Activated T-helper 2 cell treated with anti-CD3 and anti-CD28 coated beads, Interferon-gamma antibody, Interleukin-2, Interleukin-4, amounts not matched to agents 10 μg/mL and 5 μg/mL and 100 μg/mL, durations not matched to agents 14 hours and 24 hours and 36 hours (primary cell): ENCODE measurements around the gene ZNF433. TPM values are rescaled to one million over a fixed set of nuclear protein-coding genes. Genes with fewer than 3 reads are reported as not detected.
"Not testable (repeated sequence)": the region's sequence is repeated elsewhere in the genome, so short reads cannot be mapped to it uniquely, and the experiment has no call there.

ENCODE experiments used
- DNase-seq: peaks from one replicate; pipeline ENCODE4 v3.0.0; 2021; ENCODE audit warnings: low spot score
- H3K27ac Mint-ChIP-seq: one replicate; pipeline ENCODE4 v1.8.0; 2021; ENCODE audit warnings: mixed read lengths
- H3K27me3 Mint-ChIP-seq: one replicate; pipeline ENCODE4 v1.8.0; 2021; ENCODE audit warnings: low read depth, mixed read lengths
- H3K36me3 Mint-ChIP-seq: one replicate; pipeline ENCODE4 v1.8.0; 2021; ENCODE audit warnings: low read depth, mixed read lengths
- H3K4me1 Mint-ChIP-seq: one replicate; pipeline ENCODE4 v1.8.0; 2021; ENCODE audit warnings: low read depth, mixed read lengths
- H3K4me3 Mint-ChIP-seq: one replicate; pipeline ENCODE4 v1.8.0; 2021; ENCODE audit warnings: low read depth, mild to moderate bottlenecking, moderate library complexity, mixed read lengths
- H3K9me3 Mint-ChIP-seq: one replicate; pipeline ENCODE4 v1.8.0; 2021; ENCODE audit warnings: mixed read lengths
- intact Hi-C: fragments of 100-400 bp; cut with micrococcal nuclease; formaldehyde crosslinking; loops from one replicate; pipeline ENCODE4 v1.15.1; 2023
- total RNA-seq: library from RNA; stranded (reverse); gene quantifications from 2 replicates; pipeline ENCODE4 v1.2.3, GENCODE V29; 2022

Gene ZNF433
- 0.55 TPM in 2 replicates for total RNA-seq

GRCh38 chr19:12035220-12036172, at the start of gene ZNF433:
Gene ZNF433, minus strand, starts transcription at chr19:12035679. Its CDS starts 140 bp downstream, at chr19:12035539.
- peak; percentile 30 for DNase-seq
- intact Hi-C loops = no loop called here
- H3K9me3 Mint-ChIP-seq = peaks cover 43% of the 10 kb centered on the region
- no peaks in the 10 kb centered on the region for H3K27me3 Mint-ChIP-seq
- H3K27ac Mint-ChIP-seq = peak within 1 kb of the TSS; percentile 42
- no peaks in the 10 kb centered on the region for H3K4me1 Mint-ChIP-seq
- peaks cover 13% of the 10 kb centered on the region for H3K36me3 Mint-ChIP-seq
- H3K4me3 Mint-ChIP-seq = peak within 1 kb of the TSS; percentile 80

DNA sequence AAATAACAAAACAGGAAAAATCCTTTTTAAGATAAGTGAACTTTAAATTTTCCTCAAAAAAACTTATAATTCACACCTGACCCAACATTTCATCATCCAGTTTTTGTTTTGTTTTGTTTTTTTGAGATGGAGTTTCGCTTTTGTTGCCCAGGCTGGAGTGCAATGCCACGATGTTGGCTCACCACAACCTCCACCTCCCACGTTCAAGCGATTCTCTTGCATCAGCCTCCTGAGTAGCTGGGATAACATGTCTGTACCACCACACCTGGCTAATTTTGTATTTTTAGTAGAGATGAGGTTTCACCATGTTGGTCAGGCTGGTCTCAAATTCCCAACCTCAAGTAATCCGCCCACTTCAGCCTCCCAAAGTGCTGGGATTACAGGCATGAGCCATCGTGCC, 47.9 kb upstream of the ZNF433 start:
- intact Hi-C loops, H3K27ac Mint-ChIP-seq: not testable (repeated sequence)
- H3K9me3 Mint-ChIP-seq = peaks cover 33% of the 10 kb centered on the region

DNA sequence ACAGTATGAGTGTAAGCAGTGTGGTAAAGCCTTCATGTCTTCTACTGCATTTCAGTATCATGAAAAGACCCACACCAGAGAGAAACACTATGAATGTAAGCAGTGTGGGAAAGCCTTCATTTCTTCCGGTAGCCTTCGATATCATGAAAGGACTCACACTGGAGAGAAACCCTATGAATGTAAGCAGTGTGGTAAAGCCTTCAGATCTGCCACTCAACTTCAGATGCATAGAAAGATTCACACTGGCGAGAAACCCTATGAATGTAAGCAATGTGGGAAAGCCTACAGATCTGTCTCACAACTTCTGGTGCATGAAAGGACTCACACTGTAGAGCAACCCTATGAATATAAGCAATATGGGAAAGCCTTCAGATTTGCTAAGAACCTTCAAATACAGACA, 41.9 kb upstream of the ZNF433 start:
- intact Hi-C loops = no loop called here
- H3K4me1 Mint-ChIP-seq = no peaks in the 10 kb centered on the region
- DNase-seq = no peak
- H3K27me3 Mint-ChIP-seq = no peaks in the 10 kb centered on the region
- peaks cover 33% of the 10 kb centered on the region for H3K36me3 Mint-ChIP-seq
- peaks cover 58% of the 10 kb centered on the region for H3K9me3 Mint-ChIP-seq
- no peak overlapping the region for H3K4me3 Mint-ChIP-seq
- no peak overlapping the region for H3K27ac Mint-ChIP-seq

More for the DNA sequence above, 47.9 kb upstream of the ZNF433 start:
- H3K4me3 Mint-ChIP-seq, H3K4me1 Mint-ChIP-seq, H3K27me3 Mint-ChIP-seq, H3K36me3 Mint-ChIP-seq, DNase-seq: not testable (repeated sequence)

- H3K36me3 Mint-ChIP-seq = peaks cover 33% of the 10 kb centered on the region
- H3K4me1 Mint-ChIP-seq, intact Hi-C loops, DNase-seq, H3K27me3 Mint-ChIP-seq, H3K27ac Mint-ChIP-seq, H3K4me3 Mint-ChIP-seq: not testable (repeated sequence)
- H3K9me3 Mint-ChIP-seq = peaks cover 56% of the 10 kb centered on the region
Observed at GRCh38 chr19:12076331-12076730, 40.9 kb upstream of the ZNF433 start.

GRCh38 chr19:12075538-12076139, 40.2 kb upstream of the ZNF433 start:
- peaks cover 57% of the 10 kb centered on the region for H3K9me3 Mint-ChIP-seq
- intact Hi-C loops = no loop called here
- no peak for DNase-seq
- no peak overlapping the region for H3K27ac Mint-ChIP-seq
- peaks cover 33% of the 10 kb centered on the region for H3K36me3 Mint-ChIP-seq
- no peak overlapping the region for H3K4me3 Mint-ChIP-seq
- H3K27me3 Mint-ChIP-seq = no peaks in the 10 kb centered on the region
- no peaks in the 10 kb centered on the region for H3K4me1 Mint-ChIP-seq

GRCh38 chr19:12064590-12065538, 29.4 kb upstream of the ZNF433 start, which contains the start of gene ZNF844:
Gene ZNF844, plus strand, starts transcription at chr19:12064731. Its CDS starts 143 bp downstream, at chr19:12064874.
- Mint-ChIP-seq H3K27ac (no peak within 1 kb of the TSS), H3K9me3 (peaks cover 12% of the 10 kb centered on the region)

GRCh38 chr19:12055784-12056183, 20.3 kb upstream of the ZNF433 start:
- intact Hi-C loops = loop anchor here (10.0 kb wide), 1 partner anchor 91 kb away; the partner anchor contains the start of gene ZNF763
- H3K9me3 Mint-ChIP-seq = peaks cover 10% of the 10 kb centered on the region
- H3K27ac Mint-ChIP-seq = no peak overlapping the region

More at GRCh38 chr19:12064590-12065538, 29.4 kb upstream of the ZNF433 start, which contains the start of gene ZNF844:
- intact Hi-C loops = no loop called here
- Mint-ChIP-seq H3K27me3 (no peaks in the 10 kb centered on the region), H3K4me3 (peak within 1 kb of the TSS; percentile 79), H3K36me3 (peaks cover 5% of the 10 kb centered on the region), H3K4me1 (no peaks in the 10 kb centered on the region)
- peak; percentile 43 for DNase-seq

GRCh38 chr19:12052497-12053169, 17.2 kb upstream of the ZNF433 start, which contains the start of gene ZNF878:
Gene ZNF878, minus strand, starts transcription at chr19:12052961. Its CDS starts 160 bp downstream, at chr19:12052801.
- peak within 1 kb of the TSS; percentile 46 for H3K27ac Mint-ChIP-seq

More at GRCh38 chr19:12055784-12056183, 20.3 kb upstream of the ZNF433 start:
- Mint-ChIP-seq H3K36me3 (peaks cover 9% of the 10 kb centered on the region), H3K27me3 (peaks cover 7% of the 10 kb centered on the region), H3K4me3 (no peak overlapping the region), H3K4me1 (peaks cover 12% of the 10 kb centered on the region)
- no peak for DNase-seq

DNA sequence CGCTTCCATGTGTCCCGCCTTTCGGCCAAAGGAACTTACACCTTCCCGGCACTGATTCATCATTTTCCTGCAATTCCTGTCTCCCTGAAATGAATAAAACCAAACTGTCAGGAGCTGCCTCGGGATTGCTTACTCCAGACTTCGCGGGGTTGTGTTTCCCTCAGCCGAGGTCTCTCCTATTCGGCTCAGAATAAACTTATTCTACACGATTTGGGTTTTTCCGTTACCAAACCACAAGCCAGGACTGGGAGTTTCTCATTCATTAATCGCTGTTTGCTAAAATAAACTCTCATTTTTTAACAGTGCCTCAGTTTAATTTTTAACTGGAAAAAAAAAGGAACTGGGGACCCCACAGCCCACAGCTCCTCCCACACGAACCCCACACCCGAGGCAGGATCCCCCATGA, 16.6 kb upstream of the ZNF433 start:
- peaks cover 20% of the 10 kb centered on the region for H3K36me3 Mint-ChIP-seq
- peaks cover 24% of the 10 kb centered on the region for H3K9me3 Mint-ChIP-seq
- intact Hi-C loops = loop anchor here (5.0 to 10.0 kb wide), 2 partner anchors 65 to 87 kb away; partner anchors contain the start of gene ZNF763
- peaks cover 7% of the 10 kb centered on the region for H3K27me3 Mint-ChIP-seq
- H3K27ac Mint-ChIP-seq = no peak overlapping the region
- DNase-seq = no peak
- peak overlapping the region; percentile 73 for H3K4me3 Mint-ChIP-seq
- H3K4me1 Mint-ChIP-seq = peaks cover 9% of the 10 kb centered on the region

More at GRCh38 chr19:12052497-12053169, 17.2 kb upstream of the ZNF433 start, which contains the start of gene ZNF878:
- H3K4me3 Mint-ChIP-seq = peak within 1 kb of the TSS; percentile 83
- H3K4me1 Mint-ChIP-seq = peaks cover 9% of the 10 kb centered on the region
- intact Hi-C loops = loop anchor here (5.0 to 10.0 kb wide), 2 partner anchors 65 to 88 kb away; partner anchors contain the start of gene ZNF763
- peaks cover 7% of the 10 kb centered on the region for H3K27me3 Mint-ChIP-seq
- peaks cover 15% of the 10 kb centered on the region for H3K36me3 Mint-ChIP-seq
- DNase-seq = peak; percentile 42
- H3K9me3 Mint-ChIP-seq = peaks cover 20% of the 10 kb centered on the region

GRCh38 chr19:12047868-12048267, 12.4 kb upstream of the ZNF433 start:
- Mint-ChIP-seq H3K27me3 (peaks cover 3% of the 10 kb centered on the region), H3K4me3 (no peak overlapping the region), H3K27ac (no peak overlapping the region), H3K9me3 (peaks cover 50% of the 10 kb centered on the region), H3K4me1 (peaks cover 5% of the 10 kb centered on the region), H3K36me3 (peaks cover 49% of the 10 kb centered on the region)
- DNase-seq = no peak
- intact Hi-C loops = no loop called here

DNA sequence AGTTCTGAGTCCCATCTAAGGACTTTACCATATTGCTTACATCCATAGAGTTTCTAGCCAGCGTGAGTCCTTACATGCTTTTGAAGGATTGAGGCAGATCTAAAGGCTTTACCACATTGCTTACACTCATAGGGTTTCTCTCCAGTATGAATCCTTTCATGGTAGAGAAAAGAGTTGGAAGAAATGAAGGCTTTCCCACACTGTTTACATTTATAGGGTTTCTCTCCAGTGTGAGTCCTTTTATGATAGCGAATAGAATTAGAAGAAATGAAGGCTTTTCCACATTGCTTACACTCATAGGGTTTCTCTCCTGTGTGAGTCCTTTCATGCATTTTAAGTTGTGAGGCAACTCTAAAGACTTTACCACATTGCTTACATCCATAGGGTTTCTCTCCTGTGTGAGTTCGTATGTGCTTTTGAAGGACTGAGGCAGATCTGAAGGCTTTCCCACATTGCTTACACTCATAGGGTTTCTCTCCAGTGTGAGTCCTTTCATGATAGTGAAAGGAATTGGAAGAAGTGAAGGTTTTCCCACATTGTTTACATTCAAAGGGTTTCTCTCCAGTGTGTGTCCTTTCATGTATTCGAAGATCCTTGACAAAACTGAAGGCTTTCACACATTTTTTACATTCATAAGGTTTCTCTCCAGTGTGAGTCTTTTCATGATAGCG, 8.4 kb upstream of the ZNF433 start:
- Mint-ChIP-seq H3K4me1 (no peaks in the 10 kb centered on the region), H3K4me3 (no peak overlapping the region), H3K27me3 (no peaks in the 10 kb centered on the region), H3K36me3 (peaks cover 42% of the 10 kb centered on the region), H3K9me3 (peaks cover 49% of the 10 kb centered on the region), H3K27ac (no peak overlapping the region)
- no peak for DNase-seq
- intact Hi-C loops = no loop called here
